HEK293 (cell line): ENCODE results near the gene KLF12.

ENCODE experiments used
- CTCF ChIA-PET: fragments of 350-600 bp; formaldehyde crosslinking; extraction: SDS; loops from one replicate; lab custom pipeline; 2021; ENCODE audit warnings: antibody characterized with exemption; lab: Yijun Ruan, JAX
- POLR2A ChIA-PET: fragments of 300-600 bp; formaldehyde crosslinking; extraction: SDS; loops from one replicate; lab custom pipeline; 2020; ENCODE audit warnings: antibody characterized with exemption, inconsistent platforms; lab: Yijun Ruan, JAX
- H3K27ac ChIP-seq: fragments of 200-500 bp; sonication (Bioruptor generic); 2 replicates; pipeline ENCODE4 v1.5.1; 2014; ENCODE audit warnings: low read depth, low read length, control low read depth, inconsistent platforms; ENCODE audit errors: extremely low read depth
- H3K36me3 ChIP-seq, 2 experiments: fragments of 200-500 bp in 1 of 2; sonication (Bioruptor generic) in 1 of 2; 1 replicate in 1 of 2; 2 replicates in 1 of 2; pipeline ENCODE4 v1.5.1; 2014 to 2017; ENCODE audit warnings: inconsistent platforms in 2 of 2, low read length in 2 of 2; ENCODE audit not compliant: control insufficient read depth in 2 of 2, insufficient read depth in 1 of 2
- H3K4me1 ChIP-seq: fragments of 200-500 bp; sonication (Bioruptor generic); 2 replicates; pipeline ENCODE4 v1.5.1; 2014; ENCODE audit warnings: mild to moderate bottlenecking, low read length, inconsistent platforms; ENCODE audit not compliant: control insufficient read depth, insufficient read depth
- H3K4me3 ChIP-seq: 2 replicates; pipeline ENCODE4 v1.5.1; 2011; ENCODE audit warnings: low read depth, mild to moderate bottlenecking, control low read depth, low read length, moderate library complexity
- H3K9me3 ChIP-seq: fragments of 200-500 bp; sonication (Bioruptor generic); 2 replicates; pipeline ENCODE4 v1.5.1; 2014; ENCODE audit warnings: low read depth, low read length, inconsistent platforms; ENCODE audit not compliant: control insufficient read depth, insufficient read depth
- INSM2 ChIP-seq: fragments of 450-650 bp; formaldehyde crosslinking; IDR thresholded peaks from 2 replicates; pipeline ENCODE4 v1.5.1; 2016; ENCODE audit warnings: missing biosample characterization, missing genetic modification characterization
- KLF9 ChIP-seq: fragments of 450-650 bp; formaldehyde crosslinking; IDR thresholded peaks from 2 replicates; pipeline ENCODE4 v1.5.1; 2016; ENCODE audit warnings: missing biosample characterization, missing genetic modification characterization, low read depth
- PATZ1 ChIP-seq: fragments of 450-650 bp; formaldehyde crosslinking; IDR thresholded peaks from 2 replicates; pipeline ENCODE4 v1.5.1; 2016; ENCODE audit warnings: missing biosample characterization, missing genetic modification characterization
- SP7 ChIP-seq: fragments of 450-650 bp; formaldehyde crosslinking; IDR thresholded peaks from 2 replicates; pipeline ENCODE4 v1.5.1; 2016; ENCODE audit warnings: missing biosample characterization, missing genetic modification characterization
- ZBTB21 ChIP-seq: fragments of 450-650 bp; formaldehyde crosslinking; IDR thresholded peaks from 2 replicates; pipeline ENCODE4 v1.5.1; 2017; ENCODE audit warnings: missing biosample characterization, missing genetic modification characterization
- ZBTB49 ChIP-seq: fragments of 450-650 bp; formaldehyde crosslinking; IDR thresholded peaks from 2 replicates; pipeline ENCODE4 v1.5.1; 2016; ENCODE audit warnings: missing biosample characterization, missing genetic modification characterization, low read depth
- ZFP3 ChIP-seq: fragments of 450-650 bp; formaldehyde crosslinking; IDR thresholded peaks from 2 replicates; pipeline ENCODE4 v1.5.1; 2016; ENCODE audit warnings: low read depth, missing biosample characterization, missing genetic modification characterization
- ZFP69B ChIP-seq: fragments of 450-650 bp; formaldehyde crosslinking; IDR thresholded peaks from 2 replicates; pipeline ENCODE4 v1.5.1; 2016; ENCODE audit warnings: missing biosample characterization, missing genetic modification characterization
- ZNF132 ChIP-seq: fragments of 450-650 bp; formaldehyde crosslinking; IDR thresholded peaks from 2 replicates; pipeline ENCODE4 v1.5.1; 2017; ENCODE audit warnings: missing biosample characterization, missing genetic modification characterization, borderline replicate concordance
- ZNF157 ChIP-seq: fragments of 450-650 bp; formaldehyde crosslinking; IDR thresholded peaks from 2 replicates; pipeline ENCODE4 v1.5.1; 2016; ENCODE audit warnings: missing biosample characterization, missing genetic modification characterization
- ZNF248 ChIP-seq: fragments of 450-650 bp; formaldehyde crosslinking; IDR thresholded peaks from 2 replicates; pipeline ENCODE4 v1.5.1; 2017; ENCODE audit warnings: missing biosample characterization, missing genetic modification characterization
- ZNF416 ChIP-seq: fragments of 450-650 bp; formaldehyde crosslinking; IDR thresholded peaks from 2 replicates; pipeline ENCODE4 v1.5.1; 2016; ENCODE audit warnings: missing biosample characterization, missing genetic modification characterization
- ZNF473 ChIP-seq: fragments of 450-650 bp; formaldehyde crosslinking; IDR thresholded peaks from 2 replicates; pipeline ENCODE4 v1.5.1; 2017; ENCODE audit warnings: missing biosample characterization, missing genetic modification characterization
- ZNF488 ChIP-seq: fragments of 450-650 bp; formaldehyde crosslinking; IDR thresholded peaks from 2 replicates; pipeline ENCODE4 v1.5.1; 2016; ENCODE audit warnings: missing biosample characterization, missing genetic modification characterization
- ZNF548 ChIP-seq: fragments of 450-650 bp; formaldehyde crosslinking; IDR thresholded peaks from 2 replicates; pipeline ENCODE4 v1.5.1; 2016; ENCODE audit warnings: missing biosample characterization, missing genetic modification characterization
- ZNF585B ChIP-seq: fragments of 450-650 bp; formaldehyde crosslinking; IDR thresholded peaks from 2 replicates; pipeline ENCODE4 v1.5.1; 2016; ENCODE audit warnings: missing biosample characterization, missing genetic modification characterization
- ZNF621 ChIP-seq: fragments of 450-650 bp; formaldehyde crosslinking; IDR thresholded peaks from 2 replicates; pipeline ENCODE4 v1.5.1; 2017; ENCODE audit warnings: missing biosample characterization, missing genetic modification characterization
- ZSCAN23 ChIP-seq: fragments of 450-650 bp; formaldehyde crosslinking; IDR thresholded peaks from 2 replicates; pipeline ENCODE4 v1.5.1; 2016; ENCODE audit warnings: missing biosample characterization, missing genetic modification characterization
- ZSCAN4 ChIP-seq: fragments of 450-650 bp; formaldehyde crosslinking; IDR thresholded peaks from 2 replicates; pipeline ENCODE4 v1.5.1; 2017; ENCODE audit warnings: missing biosample characterization, missing genetic modification characterization

Gene KLF12

GRCh38 chr13:74114641-74115040, 19.6 kb downstream of the KLF12 start:
- Histone ChIP-seq H3K27ac (no peak overlapping the region), H3K4me1 (no peaks in the 10 kb centered on the region), H3K36me3 (no peaks in the 10 kb centered on the region), H3K9me3 (no peaks in the 10 kb centered on the region), H3K4me3 (no peak overlapping the region)
- CTCF ChIA-PET, result interaction anchor here (0.6 kb wide), 1 partner anchor 311 kb away, joined by 3 read pairs; no protein-coding TSS in a partner anchor
- POLR2A ChIA-PET, result no interaction called here
- no peak for TF ChIP-seq PATZ1
- TF ChIP-seq ZFP69B (tag by site-specific recombination), result no peak
- no peak for TF ChIP-seq ZNF488 (tag by site-specific recombination)
- no peak for TF ChIP-seq ZNF416 (tag by site-specific recombination)
- TF ChIP-seq ZNF132 (tag by site-specific recombination), result no peak

GRCh38 chr13:74114202-74114601, 20.0 kb downstream of the KLF12 start:
- no peak overlapping the region for H3K4me3 ChIP-seq
- H3K27ac ChIP-seq, result no peak overlapping the region
- no peaks in the 10 kb centered on the region for H3K4me1 ChIP-seq
- H3K9me3 ChIP-seq, result no peaks in the 10 kb centered on the region
- TF ChIP-seq ZFP3 (tag by site-specific recombination) (no peak), ZNF585B (tag by site-specific recombination) (no peak), KLF9 (tag by site-specific recombination) (no peak), ZNF157 (no peak), ZNF488 (tag by site-specific recombination) (no peak), ZNF621 (tag by site-specific recombination) (no peak), SP7 (0 out of 2 replicates have a peak, but pooled peaks have one; percentile 24), ZBTB21 (tag by site-specific recombination) (no peak), ZNF548 (tag by site-specific recombination) (no peak)
- ChIA-PET POLR2A (no interaction called here), CTCF (no interaction called here)
- H3K36me3 ChIP-seq, result no peaks in the 10 kb centered on the region

- no peaks in the 10 kb centered on the region for H3K36me3 ChIP-seq
- no peak overlapping the region for H3K27ac ChIP-seq
- TF ChIP-seq ZNF621 (tag by site-specific recombination), result no peak
- TF ChIP-seq ZNF248 (tag by site-specific recombination), result no peak
- 0 out of 2 replicates have a peak, but pooled peaks have one; percentile 22 for TF ChIP-seq ZSCAN4
- TF ChIP-seq INSM2, result no peak
- TF ChIP-seq ZBTB49 (tag by site-specific recombination), result no peak
- no peak for TF ChIP-seq ZSCAN23
- TF ChIP-seq ZNF473 (tag by site-specific recombination), result no peak
- ChIA-PET CTCF (no interaction called here), POLR2A (no interaction called here)
- H3K4me1 ChIP-seq, result no peaks in the 10 kb centered on the region
- H3K4me3 ChIP-seq, result no peak overlapping the region
- H3K9me3 ChIP-seq, result no peaks in the 10 kb centered on the region
These were observed 22.0 kb downstream of the KLF12 start for GRCh38 chr13:74111901-74112824.
